ENCODE results near the gene CELF1.

Gene CELF1

DNA sequence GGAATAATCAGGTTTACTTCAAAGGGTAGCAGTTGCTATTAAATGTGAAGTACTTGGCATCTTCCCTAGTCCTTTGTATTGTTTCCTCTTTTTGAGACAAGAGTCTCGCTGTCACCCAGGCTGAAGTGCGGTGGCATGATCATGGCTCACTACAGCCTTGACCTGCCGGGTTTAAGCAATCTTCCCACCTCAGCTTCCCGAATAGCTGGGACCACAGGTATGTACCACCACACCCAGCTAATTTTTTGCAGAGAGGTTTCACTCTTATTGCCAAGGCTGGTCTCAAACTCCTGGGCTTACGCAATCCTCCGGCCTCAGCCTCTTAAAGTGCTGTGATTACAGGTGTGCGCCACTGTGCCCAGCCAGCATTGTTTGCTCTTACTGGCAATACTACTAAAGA, 67.8 kb downstream of the CELF1 start:
- DNase-seq (ENCODE audit: low spot score) = no peak

DNA sequence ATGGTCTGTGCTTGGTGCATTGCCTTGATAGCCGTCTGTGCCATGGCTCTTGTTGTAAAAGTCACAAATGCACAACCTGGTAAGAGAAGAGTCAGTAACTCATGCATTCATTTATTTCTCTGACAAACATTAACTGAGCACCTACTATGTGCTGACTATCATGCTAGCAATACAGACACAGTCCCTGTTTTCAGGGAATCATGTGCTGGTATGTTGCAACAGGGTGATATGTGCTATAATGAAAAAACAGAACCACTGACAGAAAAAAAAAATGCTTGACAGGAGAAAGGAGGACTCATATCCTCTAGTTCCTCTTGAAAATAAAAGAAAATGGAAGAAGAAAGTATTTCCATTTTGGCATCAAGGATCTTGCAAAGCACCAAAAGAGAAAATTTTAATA, 69.5 kb downstream of the CELF1 start:
- no peak for DNase-seq (ENCODE audit: low spot score)

DNA sequence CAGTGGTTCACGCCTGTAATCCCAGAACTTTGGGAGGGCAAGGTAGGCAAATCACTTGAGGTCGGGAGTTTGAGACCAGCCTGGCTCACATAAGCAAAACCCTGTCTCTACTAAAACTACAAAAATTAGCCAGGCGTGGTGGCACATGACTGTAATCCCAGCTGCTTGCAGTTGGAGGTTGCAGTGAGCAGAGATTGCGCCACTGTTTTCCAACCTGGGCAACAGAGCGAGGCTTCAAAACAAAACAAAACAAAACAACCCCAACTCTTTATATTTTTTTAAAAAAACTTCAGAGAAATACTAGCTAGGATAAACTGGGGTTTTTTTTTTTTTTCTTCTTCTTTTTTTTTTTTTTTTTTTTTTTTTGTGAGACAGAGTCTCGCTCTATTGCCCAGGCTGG, 72.2 kb downstream of the CELF1 start:
- DNase-seq (ENCODE audit: low spot score) = no peak

DNA sequence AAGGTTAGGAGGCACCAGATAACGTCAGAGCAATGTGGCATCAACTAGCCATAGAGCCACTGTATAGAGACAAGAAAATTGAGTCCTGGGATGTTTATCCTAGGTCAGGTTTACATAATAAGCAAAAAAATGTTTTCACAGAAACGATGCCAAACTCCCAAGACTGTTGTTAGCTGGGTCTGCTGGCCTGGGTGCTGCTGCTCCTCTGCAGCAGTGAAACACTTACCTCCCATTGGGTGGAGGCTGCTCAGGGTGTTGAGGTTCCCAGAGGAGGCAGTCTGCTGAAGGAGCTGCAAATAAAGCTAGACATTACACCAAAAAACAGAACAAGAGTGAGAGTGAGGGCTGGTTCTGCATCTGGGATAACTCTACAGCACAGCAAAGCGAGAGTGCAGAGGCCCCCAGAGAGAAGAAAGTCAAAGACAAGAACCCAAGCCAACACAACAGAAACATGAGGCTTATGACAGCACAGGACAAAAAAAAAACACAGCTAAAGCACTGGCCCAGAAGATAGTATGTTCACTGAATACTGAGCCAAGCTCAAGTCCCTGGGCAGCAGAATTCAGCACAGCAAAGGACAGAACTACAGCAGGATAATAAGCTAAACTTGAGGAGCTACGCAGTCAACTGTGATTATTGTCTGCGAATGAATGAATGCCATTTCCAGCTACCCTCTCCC, 74.1 kb downstream of the CELF1 start:
- no peak for DNase-seq (ENCODE audit: low spot score)

DNA sequence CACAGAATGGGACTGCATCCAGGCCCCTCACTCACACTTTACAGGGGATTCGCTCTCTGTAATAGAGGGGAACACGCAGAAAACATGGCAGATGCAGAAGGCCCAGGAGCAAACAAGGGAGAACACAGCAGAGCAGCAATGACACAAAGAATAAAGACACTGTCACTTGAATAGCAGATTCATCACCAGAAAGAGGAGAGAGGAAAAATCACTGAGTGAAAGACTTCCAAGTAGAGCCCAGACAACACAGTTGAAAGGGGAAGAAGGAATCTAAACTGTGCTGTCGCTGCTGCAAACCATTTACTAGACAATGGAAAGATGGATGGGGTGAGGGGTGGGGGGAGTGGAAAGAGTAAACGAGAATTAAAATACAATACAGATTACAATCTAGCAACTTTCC, 75.2 kb downstream of the CELF1 start:
- no peak for DNase-seq (ENCODE audit: low spot score)

DNA sequence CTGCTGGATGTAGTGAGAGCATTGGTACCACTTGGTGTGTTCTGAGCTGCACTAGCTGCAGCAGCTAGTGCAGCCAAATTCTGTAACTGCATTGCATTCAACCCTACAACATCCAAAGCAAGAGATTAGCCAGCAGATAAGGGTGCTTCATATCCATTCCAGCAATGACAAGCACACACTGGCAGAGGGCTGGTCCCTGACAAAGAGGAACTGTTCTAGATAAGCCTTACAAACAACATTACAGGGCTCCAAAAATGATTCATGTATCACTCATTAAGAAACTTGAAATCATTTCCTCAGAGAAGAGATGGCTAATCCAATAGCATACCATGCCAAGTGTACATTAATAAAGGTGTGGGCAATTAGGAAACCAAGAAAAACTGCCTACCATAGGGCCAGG, 75.6 kb downstream of the CELF1 start:
- no peak for DNase-seq (ENCODE audit: low spot score)

DNA sequence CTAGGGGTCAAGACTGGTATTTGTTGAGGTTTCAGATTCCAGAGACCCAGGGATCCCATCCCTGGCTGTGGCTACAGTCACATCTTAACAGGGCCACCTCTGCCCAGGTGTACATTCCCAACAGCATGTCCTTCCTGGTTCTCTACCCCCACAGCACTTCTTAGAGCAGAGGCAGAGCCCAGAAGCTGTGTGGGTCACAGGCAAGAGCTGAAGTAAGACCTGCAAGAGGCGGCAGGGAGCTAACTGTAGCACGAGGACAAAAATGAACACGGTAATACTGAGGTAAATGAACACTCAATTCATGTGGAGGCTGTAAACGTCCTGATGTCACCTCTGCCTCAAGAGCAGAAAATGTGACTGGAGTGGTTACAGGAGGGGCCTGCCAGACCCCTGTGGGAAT, 82.3 kb downstream of the CELF1 start:
- DNase-seq (ENCODE audit: low spot score) = no peak

DNA sequence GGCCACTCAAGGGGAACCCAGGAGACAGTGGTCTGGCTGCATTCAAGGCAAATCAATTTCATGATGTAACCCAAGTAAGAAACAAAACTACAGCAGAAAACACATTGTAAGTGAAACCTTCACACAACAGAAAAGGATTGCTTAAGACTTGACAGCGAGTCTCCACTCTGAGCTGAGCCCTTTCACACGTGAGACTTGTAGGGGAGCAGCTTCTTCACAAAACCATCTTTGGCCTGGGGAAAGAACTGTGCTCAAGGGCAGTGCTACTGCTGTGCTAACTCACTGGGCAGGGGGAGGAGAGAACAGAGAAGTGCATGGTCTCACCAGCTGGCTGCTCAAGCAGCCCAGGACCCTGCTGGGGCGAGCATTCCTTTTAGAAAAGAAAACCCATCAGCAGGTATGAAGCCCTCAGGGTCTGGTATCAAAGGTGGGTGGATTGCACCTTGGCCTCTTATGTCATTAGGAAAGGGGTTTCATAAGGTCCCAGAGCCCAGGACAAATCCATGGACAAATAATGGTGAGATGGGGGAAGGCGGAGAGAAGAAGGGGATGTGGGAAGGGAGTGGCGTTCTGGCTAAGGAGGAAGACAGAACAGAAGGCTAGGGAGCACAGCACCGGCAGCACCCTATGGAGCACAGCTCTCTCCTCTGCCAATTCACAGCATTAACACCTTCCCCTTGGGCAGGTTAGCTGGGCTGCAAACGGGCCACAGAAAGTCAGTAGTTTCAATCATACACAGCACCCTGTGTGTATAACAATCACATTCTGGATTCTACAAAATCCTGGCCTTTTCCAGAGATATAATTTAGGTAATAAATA, 83.4 kb downstream of the CELF1 start:
- DNase-seq (ENCODE audit: low spot score) = no peak

DNA sequence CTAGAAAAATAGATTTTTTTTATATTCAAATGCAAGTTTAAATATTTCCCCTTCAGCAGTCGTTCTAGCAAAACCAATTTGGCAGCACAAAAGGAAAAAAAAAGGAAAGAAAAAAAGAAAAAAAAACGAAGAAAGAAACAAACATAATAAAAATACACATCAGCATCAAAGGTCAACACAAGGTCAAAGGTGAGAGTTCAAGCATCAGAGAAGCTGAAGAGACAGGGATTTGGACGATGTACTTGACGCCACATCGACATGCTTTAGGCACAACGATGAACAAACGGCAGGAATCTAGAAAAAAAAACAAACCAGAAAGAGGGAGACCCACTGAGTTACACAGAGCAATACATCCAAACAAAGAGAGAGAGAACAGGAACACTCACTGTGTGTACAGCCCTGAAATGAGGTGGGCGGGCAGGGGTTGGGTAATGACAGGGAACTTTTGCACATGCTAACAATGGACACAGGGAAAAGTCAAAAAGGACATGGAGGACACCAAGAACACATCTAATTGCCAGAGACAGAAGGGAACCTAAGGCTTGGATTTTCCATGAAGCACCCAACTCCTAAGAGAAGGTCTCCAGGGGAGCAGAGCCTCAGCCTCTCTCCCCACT, 84.2 kb downstream of the CELF1 start:
- DNase-seq (ENCODE audit: low spot score) = no peak

DNA sequence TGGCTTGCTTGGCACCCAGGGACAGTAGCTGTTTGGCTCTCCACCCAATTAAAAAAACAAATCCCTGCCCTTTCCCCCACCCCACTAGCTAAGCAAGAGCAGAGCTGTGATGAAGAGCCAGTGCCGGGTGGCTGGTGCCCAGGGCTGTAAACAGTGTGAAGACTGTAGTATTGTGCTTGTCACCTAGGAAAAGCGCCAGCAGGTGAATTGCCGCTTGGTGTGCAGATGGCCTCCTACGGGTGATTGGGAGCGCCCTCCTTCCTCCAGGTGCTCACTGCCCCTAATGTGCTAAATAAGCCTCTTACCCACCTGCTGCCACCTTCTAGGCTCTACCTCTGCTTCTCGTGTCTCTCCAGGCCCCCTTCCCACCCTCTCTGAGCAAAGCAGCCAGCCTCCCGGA, 85.6 kb downstream of the CELF1 start:
- DNase-seq (ENCODE audit: low spot score) = no peak

DNA sequence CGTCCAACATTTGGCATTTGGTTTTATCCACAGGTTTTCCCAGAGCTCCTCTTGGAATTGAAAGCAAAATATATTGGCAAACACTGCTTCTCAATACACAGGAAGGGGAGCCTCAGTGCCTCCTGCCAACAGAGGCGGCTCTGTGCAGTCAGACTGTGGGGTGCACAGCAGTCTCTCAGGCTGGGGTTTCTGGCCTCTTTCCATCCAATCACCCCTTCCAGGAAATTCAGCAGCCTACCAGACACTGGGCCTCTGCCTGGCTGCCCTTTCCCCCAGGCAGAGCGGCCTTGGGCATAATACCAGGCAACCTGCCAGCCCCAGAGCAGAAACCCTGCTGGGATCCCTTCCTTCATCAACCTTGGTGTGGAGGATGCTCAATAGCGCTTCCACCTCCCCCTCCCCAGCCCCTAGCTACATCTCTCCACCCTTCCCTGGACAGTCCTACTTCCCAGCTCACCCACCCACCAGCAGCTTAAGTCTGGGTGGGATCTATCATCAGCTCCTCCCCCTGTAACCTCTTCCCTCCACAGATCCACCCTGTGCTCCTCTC, 86.2 kb downstream of the CELF1 start:
- DNase-seq (ENCODE audit: low spot score) = no peak

DNA sequence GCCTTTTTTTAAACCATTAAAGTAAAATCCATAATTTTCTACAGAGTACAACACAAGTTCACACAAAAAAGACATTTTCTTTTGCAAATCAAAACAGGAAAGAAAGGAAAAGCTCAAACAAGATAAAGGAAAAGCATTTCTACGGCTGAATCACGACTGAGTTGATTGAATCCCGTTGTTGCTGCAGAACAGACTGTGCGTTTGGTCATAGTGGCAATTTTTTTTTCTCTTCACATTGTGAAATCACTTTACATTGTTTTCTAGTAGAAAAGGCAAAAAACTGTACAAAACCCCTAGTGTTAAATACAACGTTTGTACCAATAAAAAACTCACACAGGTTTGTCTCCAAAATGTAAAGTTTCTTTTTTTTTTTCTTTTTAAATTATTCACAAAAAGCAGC, 86.7 kb downstream of the CELF1 start:
- DNase-seq (ENCODE audit: low spot score) = no peak

DNA sequence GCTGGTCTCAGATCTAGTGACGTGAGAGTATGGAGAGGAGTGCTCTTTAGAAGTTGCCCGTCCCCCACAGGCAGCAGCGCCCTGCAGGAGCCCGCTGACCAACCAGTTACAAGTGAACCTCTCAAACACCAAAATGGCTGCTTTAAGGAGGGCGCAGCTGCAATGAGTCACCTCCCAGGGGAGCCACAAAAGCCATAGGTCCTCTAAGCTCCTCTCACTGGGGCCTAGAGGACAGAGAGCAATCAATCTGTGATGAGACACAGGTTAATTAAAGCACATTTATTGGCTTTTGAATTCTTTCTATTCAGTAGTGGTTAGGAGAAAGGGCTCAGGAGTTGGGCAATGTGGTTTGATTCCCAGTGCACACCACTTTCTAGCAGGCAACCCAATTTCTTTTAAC, 88.4 kb downstream of the CELF1 start:
- no peak for DNase-seq (ENCODE audit: low spot score)

DNA sequence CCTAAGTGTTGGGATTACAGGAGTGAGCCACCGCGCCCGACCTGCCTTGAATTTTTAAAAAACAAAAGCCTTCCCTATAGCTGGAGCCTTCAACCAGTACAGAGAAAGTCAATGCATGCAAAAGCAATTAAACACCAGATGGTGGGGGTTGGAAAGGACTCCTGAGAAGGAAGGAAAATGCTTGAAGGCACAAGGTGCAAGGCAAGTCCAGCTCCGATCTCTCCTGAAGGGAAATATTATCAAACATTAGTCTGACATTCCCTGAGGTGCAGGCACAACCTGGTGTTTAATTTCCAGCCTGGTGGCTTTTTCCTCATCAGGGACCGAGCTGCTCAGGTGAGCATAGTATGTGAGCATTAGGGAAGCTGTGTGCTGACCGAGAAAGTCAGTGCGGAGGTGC, 91.1 kb downstream of the CELF1 start:
- no peak for DNase-seq (ENCODE audit: low spot score)

DNA sequence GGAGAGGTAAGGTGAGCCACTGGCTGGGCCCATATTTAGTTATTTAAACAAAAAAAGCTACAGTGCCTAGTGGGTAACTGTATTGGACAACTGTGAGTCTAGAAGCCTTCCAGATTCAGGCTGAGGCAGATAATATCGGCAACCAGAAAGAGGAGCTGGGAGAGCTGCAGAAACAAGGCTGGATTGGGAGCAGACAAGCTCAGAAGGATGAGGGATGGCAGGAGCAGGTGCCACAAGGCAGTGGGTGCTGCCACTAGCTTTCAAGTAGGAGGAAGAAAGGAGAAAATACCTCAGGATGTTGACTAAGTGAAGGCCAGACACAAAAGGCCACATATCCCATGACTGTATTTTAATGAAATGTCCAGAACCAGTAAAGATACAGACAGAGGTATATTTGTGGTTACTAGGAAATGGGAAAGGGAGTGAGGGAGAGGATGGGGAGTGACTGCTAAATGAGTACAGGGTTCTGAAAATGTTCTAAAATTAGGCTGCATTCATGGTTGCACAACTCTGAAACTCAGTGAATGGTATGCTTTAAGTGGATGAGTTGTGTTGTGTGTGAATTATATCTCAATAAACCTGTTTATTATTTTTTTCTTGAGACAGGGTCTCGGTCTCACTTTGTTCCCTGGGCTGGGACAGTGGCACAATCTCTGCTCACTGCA, 92.2 kb downstream of the CELF1 start:
- DNase-seq (ENCODE audit: low spot score) = no peak

DNA sequence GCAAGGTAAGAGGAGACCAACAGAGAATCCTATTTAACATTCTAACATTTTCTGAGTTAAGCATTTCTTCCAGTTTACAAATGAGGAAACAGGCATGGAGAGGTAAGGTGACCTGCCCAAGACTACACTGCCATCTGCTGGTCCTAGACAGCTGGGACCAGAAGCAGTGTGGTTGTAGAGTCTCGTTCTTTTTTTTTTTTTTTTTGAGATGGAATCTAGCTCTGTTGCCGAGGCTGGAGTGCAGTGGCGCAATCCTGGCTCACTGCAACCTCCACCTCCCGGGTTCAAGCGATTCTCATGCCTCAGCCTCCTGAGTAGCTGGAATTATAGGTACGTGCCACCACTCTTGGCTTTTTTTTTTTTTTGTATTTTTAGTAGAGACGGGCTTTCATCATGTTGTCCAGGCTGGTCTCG, 98.7 kb downstream of the CELF1 start:
- DNase-seq (ENCODE audit: low spot score) = peak; percentile 69

DNA sequence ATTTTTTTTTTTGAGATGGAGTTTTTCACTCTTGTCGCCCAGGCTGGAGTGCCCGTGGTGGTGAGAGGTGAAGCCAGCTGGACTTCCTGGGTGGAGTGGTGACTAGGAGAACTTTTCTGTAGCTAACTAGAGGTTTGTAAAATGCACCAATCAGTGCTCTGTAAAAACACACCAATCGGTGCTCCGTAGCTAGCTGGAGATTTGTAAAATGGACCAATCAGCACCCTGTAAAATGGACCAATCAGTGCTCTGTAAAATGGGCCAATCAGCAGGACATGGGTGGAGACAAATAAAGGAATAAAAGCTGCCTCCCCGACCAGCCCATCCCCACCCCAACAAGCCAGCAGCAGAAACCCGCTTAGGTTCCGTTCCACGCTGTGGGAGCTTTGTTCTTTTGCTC, 99.6 kb downstream of the CELF1 start:
- no peak for DNase-seq (ENCODE audit: low spot score)

DNA sequence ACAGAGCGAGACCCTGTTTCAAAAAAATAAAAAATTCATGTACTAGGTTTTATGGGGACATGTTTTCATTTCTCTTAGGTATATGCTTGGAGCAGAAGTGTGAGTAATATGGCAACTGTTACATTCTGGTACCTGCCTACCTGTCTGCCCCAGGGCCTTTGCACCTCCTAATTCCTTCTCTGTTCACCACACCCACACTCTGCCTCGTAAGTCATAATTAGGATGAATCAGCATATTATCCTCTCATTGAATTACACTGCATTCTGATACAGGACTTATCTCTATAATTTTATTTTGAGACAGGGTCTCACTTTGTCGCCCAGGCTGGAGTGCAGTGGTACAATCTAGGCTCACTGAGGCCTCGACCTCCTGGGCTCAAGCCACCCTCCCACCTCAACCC, 100.9 kb downstream of the CELF1 start:
- no peak for DNase-seq (ENCODE audit: low spot score)

DNA sequence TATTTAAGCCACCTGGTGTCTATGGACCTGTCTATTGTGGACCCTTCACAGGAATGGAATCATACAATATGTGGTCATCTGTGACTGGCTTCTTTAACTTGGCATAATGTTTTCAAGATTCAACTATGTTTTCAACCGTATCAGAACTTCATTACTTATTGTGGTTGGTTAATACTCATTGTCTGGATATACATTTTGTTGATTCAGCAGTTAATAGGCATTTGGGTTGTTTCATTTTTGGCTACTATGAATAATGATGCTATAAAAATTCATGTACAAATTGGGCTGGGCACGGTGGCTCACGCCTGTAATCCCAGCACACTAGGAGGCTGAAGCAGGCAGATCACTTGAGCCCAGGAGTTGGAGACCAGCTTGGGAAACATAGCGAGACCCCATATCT, 101.5 kb downstream of the CELF1 start:
- DNase-seq (ENCODE audit: low spot score) = no peak

DNA sequence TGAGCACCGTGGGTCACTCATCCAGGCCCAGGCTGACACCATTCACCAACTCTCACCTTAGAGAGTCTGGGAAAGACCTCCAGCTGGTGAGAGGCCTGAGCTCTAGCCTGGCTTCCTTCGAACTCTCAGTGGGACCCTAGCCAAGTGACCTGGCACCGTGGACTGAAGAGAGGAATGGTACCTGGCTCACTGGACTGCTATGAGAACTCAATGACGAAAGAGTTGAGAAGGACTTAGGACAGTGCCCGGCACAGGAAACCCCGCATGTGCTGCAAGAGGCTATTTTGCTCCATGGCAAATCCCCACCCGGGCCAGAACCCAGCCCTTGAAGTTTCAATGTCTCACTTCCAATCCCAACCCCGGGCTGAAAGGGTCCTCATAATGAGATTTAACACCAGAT, 103.4 kb downstream of the CELF1 start:
- DNase-seq (ENCODE audit: low spot score) = no peak

DNA sequence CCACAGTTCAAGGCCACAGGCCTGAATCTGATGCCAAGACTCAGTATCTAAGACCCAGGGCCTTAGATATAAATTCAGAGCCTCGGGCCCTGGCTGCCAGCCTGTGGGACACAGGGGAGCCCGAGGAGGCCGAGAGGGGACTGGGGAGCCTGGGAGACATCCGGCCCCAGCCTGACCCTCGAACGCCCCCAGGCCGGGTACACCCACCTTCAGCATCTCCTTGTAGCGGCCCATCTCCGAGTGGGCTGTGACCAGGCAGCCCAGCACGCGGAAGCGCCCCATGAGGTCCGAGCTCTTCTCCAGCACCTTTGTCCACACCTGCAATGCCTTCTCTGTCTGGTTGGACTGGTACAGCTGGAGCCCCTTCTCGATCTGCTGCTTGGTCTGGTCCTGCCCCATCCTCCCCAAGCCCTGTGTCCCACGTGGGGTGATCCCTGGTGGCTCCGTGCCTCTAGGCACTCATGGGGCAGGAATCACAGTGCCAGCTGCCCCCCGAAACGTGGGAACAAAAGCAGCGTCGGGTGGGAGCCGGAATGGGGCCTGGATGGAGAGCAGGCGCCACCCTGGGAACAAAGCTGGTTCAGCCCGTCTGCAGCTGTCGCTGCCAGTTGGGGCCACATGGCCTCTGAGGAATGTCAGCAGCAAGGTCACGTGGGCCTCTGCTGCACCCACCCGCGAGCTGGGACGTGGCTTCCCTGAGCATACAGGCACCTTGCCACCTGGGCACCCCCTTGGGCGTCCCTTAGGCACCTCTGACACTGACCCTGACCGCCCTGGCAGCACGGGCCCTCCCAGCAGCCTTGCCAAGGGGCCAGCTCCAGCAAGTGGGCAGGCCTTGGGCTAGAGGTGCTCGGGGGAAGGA, 104.1 kb downstream of the CELF1 start, which contains the start of gene RAPSN:
TSS of gene RAPSN (minus strand) at position 571 of the 862 bp plus-strand sequence. CDS start at position 399, 172 bp downstream.
- DNase-seq (ENCODE audit: low spot score) = no peak

Measured in hematopoietic multipotent progenitor cell treated with erythropoietin and hydrocortisone succinate and interleukin-3 and kit ligand, for 15 days (in vitro differentiated cells).